Neural progenitor cell (in vitro differentiated cells): ENCODE data around the gene NTM. TPM values are rescaled to one million over a fixed set of nuclear protein-coding genes. Genes with fewer than 3 reads are reported as not detected.
A peak's percentile ranks its signal among the peaks of the same experiment; 100 is the strongest.

Experiments used
- DNase-seq: peaks from one replicate; pipeline ENCODE4 v3.0.0-alpha.2; 2016; ENCODE audit warnings: low spot score
- H2AFZ ChIP-seq: fragments of 200-600 bp; sonication (generic); replicated peaks from 2 replicates; pipeline ENCODE4 v1.6.1; 2016; ENCODE audit warnings: antibody characterized with exemption
- H3F3A ChIP-seq: fragments of 200-600 bp; sonication (generic); 2 replicates; pipeline ENCODE4 v1.6.1; 2016; ENCODE audit warnings: antibody characterized with exemption, low read depth
- H3K27ac ChIP-seq: fragments of 200-600 bp; sonication (generic); 2 replicates; pipeline ENCODE4 v1.5.1; 2016; ENCODE audit warnings: mild to moderate bottlenecking
- H3K27me3 ChIP-seq: fragments of 200-600 bp; sonication (generic); 2 replicates; pipeline ENCODE4 v1.6.1; 2016; ENCODE audit warnings: mild to moderate bottlenecking, moderate library complexity
- H3K36me3 ChIP-seq: fragments of 200-600 bp; sonication (generic); 2 replicates; pipeline ENCODE4 v1.5.1; 2016
- H3K4me1 ChIP-seq: fragments of 200-600 bp; sonication (generic); 2 replicates; pipeline ENCODE4 v1.6.1; 2016; ENCODE audit warnings: mixed run types
- H3K4me2 ChIP-seq: fragments of 200-600 bp; sonication (generic); 2 replicates; pipeline ENCODE4 v1.6.1; 2016
- H3K4me3 ChIP-seq: fragments of 200-600 bp; sonication (generic); 2 replicates; pipeline ENCODE4 v1.5.1; 2016
- H3K79me2 ChIP-seq: fragments of 200-600 bp; sonication (generic); 2 replicates; pipeline ENCODE4 v1.6.1; 2016; ENCODE audit warnings: low read depth
- H3K9ac ChIP-seq: fragments of 200-600 bp; sonication (generic); 2 replicates; pipeline ENCODE4 v1.6.1; 2016
- H3K9me3 ChIP-seq: fragments of 200-600 bp; sonication (generic); 2 replicates; pipeline ENCODE4 v1.5.1; 2016; ENCODE audit warnings: low read depth
- H4K20me1 ChIP-seq: fragments of 200-600 bp; sonication (generic); 2 replicates; pipeline ENCODE4 v1.6.1; 2016; ENCODE audit warnings: low read depth
- H3K27ac Mint-ChIP-seq: 3 replicates; pipeline ENCODE4 v1.8.0; 2021; ENCODE audit warnings: mixed read lengths
- H3K27me3 Mint-ChIP-seq: 2 replicates; pipeline ENCODE4 v1.8.0; 2022; ENCODE audit warnings: low read depth, mild to moderate bottlenecking, inconsistent platforms, moderate library complexity, mixed read lengths; ENCODE audit not compliant: insufficient read depth
- H3K36me3 Mint-ChIP-seq: 3 replicates; pipeline ENCODE4 v1.8.0; 2021; ENCODE audit warnings: mixed read lengths
- H3K4me1 Mint-ChIP-seq: 3 replicates; pipeline ENCODE4 v1.8.0; 2021; ENCODE audit warnings: mixed read lengths
- H3K4me3 Mint-ChIP-seq: 3 replicates; pipeline ENCODE4 v1.8.0; 2021; ENCODE audit warnings: mild to moderate bottlenecking, moderate library complexity, mixed read lengths
- H3K9me3 Mint-ChIP-seq: 3 replicates; pipeline ENCODE4 v1.8.0; 2020; ENCODE audit warnings: mixed read lengths
- EZH2 ChIP-seq: fragments of 200-600 bp; sonication (generic); IDR thresholded peaks from 2 replicates; pipeline ENCODE4 v1.6.1; 2017; ENCODE audit warnings: antibody characterized with exemption, mild to moderate bottlenecking, moderate library complexity
- EZH2phosphoT487 ChIP-seq: fragments of 200-600 bp; sonication (generic); IDR thresholded peaks from 2 replicates; pipeline ENCODE4 v1.6.1; 2017; ENCODE audit warnings: antibody characterized with exemption
- total RNA-seq: library from RNA; depleted of rRNA; stranded (reverse); fragments of >200 nt; gene quantifications from 2 replicates; pipeline ENCODE4 v1.2.3, GENCODE V29; 2015; ENCODE audit warnings: low replicate concordance
- TF ChIP-seq, protein P1 (sequence below): fragments of 200-600 bp; sonication (generic); IDR thresholded peaks from 2 replicates; pipeline ENCODE4 v1.5.1; 2017; ENCODE audit warnings: antibody characterized with exemption, mild to moderate bottlenecking

The NTM gene
- total RNA-seq, 1 donor from 2014 or later = 4.3 TPM

- Histone ChIP-seq H3K27ac (no peak overlapping the region), H3K4me2 (peak overlapping the region; percentile 42), H3K4me3 (no peak overlapping the region), H2AFZ (peak overlapping the region; percentile 26), H3K9ac (no peak overlapping the region), H3K36me3 (no peaks in the 10 kb centered on the region), H3F3A (peaks cover 6% of the 10 kb centered on the region), H3K4me1 (peaks cover 48% of the 10 kb centered on the region), H3K9me3 (no peaks in the 10 kb centered on the region), H3K79me2 (no peaks in the 10 kb centered on the region), H4K20me1 (no peaks in the 10 kb centered on the region), H3K27me3 (no peaks in the 10 kb centered on the region)
- TF ChIP-seq EZH2phosphoT487 = no peak
- TF ChIP-seq EZH2 = no peak
- TF ChIP-seq, protein P1, sequence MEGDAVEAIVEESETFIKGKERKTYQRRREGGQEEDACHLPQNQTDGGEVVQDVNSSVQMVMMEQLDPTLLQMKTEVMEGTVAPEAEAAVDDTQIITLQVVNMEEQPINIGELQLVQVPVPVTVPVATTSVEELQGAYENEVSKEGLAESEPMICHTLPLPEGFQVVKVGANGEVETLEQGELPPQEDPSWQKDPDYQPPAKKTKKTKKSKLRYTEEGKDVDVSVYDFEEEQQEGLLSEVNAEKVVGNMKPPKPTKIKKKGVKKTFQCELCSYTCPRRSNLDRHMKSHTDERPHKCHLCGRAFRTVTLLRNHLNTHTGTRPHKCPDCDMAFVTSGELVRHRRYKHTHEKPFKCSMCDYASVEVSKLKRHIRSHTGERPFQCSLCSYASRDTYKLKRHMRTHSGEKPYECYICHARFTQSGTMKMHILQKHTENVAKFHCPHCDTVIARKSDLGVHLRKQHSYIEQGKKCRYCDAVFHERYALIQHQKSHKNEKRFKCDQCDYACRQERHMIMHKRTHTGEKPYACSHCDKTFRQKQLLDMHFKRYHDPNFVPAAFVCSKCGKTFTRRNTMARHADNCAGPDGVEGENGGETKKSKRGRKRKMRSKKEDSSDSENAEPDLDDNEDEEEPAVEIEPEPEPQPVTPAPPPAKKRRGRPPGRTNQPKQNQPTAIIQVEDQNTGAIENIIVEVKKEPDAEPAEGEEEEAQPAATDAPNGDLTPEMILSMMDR = no peak
- H3K4me3 Mint-ChIP-seq = no peak overlapping the region
- H3K36me3 Mint-ChIP-seq = no peaks in the 10 kb centered on the region
- H3K4me1 Mint-ChIP-seq = peaks cover 59% of the 10 kb centered on the region
- H3K9me3 Mint-ChIP-seq = peaks cover 4% of the 10 kb centered on the region
- DNase-seq = peak; percentile 73
- H3K27ac Mint-ChIP-seq = no peak overlapping the region
- H3K27me3 Mint-ChIP-seq = peaks cover 10% of the 10 kb centered on the region
Observed at GRCh38 chr11:131534611-131535010, 164.2 kb downstream of the NTM start.

- Mint-ChIP-seq H3K9me3 (peaks cover 12% of the 10 kb centered on the region), H3K36me3 (no peaks in the 10 kb centered on the region), H3K4me3 (no peak overlapping the region), H3K27ac (no peak overlapping the region), H3K27me3 (peaks cover 10% of the 10 kb centered on the region), H3K4me1 (peaks cover 46% of the 10 kb centered on the region)
- TF ChIP-seq EZH2phosphoT487 (no peak), EZH2 (no peak)
- TF ChIP-seq, protein P1 = no peak
- no peak overlapping the region for H3K4me3 ChIP-seq
- no peak overlapping the region for H2AFZ ChIP-seq
- peaks cover 6% of the 10 kb centered on the region for H3F3A ChIP-seq
- H3K36me3 ChIP-seq = no peaks in the 10 kb centered on the region
- no peaks in the 10 kb centered on the region for H3K79me2 ChIP-seq
- H3K9ac ChIP-seq = no peak overlapping the region
- H3K9me3 ChIP-seq = peaks cover 3% of the 10 kb centered on the region
- no peak overlapping the region for H3K27ac ChIP-seq
- no peaks in the 10 kb centered on the region for H3K27me3 ChIP-seq
- H4K20me1 ChIP-seq = no peaks in the 10 kb centered on the region
- DNase-seq = no peak
- H3K4me1 ChIP-seq = peaks cover 34% of the 10 kb centered on the region
- no peak overlapping the region for H3K4me2 ChIP-seq
Observed at GRCh38 chr11:131536159-131536558, 165.7 kb downstream of the NTM start.

DNA sequence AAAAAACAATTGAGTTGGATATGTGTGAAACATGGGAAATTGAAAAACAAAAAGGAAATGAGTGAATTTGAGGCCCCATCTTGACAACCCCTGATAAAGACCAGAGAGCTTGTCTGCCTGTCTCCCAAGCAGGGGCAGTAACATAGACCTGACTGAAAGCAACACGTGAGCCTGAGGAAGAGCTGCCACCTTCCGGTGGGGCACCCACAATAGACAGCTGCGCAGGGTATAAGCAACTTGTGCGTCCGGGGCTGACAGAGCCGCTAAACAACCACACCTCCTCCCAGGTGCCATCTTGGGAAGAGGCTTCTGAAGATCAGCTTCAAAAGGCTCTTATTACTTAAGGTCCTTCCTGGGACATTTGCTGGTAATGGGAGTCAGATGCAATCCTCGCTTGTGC lies 166.8 kb downstream of the NTM start:
- H3K4me1 Mint-ChIP-seq = peaks cover 41% of the 10 kb centered on the region
- no peak overlapping the region for H3K4me3 Mint-ChIP-seq
- Histone ChIP-seq H3K79me2 (no peaks in the 10 kb centered on the region), H3K4me2 (no peak overlapping the region), H3K36me3 (no peaks in the 10 kb centered on the region), H3K4me1 (peaks cover 34% of the 10 kb centered on the region), H3K9ac (no peak overlapping the region), H3K27me3 (no peaks in the 10 kb centered on the region), H3F3A (peaks cover 6% of the 10 kb centered on the region), H3K9me3 (peaks cover 7% of the 10 kb centered on the region), H4K20me1 (no peaks in the 10 kb centered on the region), H2AFZ (no peak overlapping the region), H3K4me3 (no peak overlapping the region), H3K27ac (no peak overlapping the region)
- no peaks in the 10 kb centered on the region for H3K36me3 Mint-ChIP-seq
- no peak for DNase-seq
- H3K9me3 Mint-ChIP-seq = peaks cover 17% of the 10 kb centered on the region
- no peak overlapping the region for H3K27ac Mint-ChIP-seq
- TF ChIP-seq EZH2phosphoT487 = no peak
- TF ChIP-seq, protein P1 = no peak
- TF ChIP-seq EZH2 = no peak
- peaks cover 10% of the 10 kb centered on the region for H3K27me3 Mint-ChIP-seq
